ENCODE data around the gene ZNF606.

- TF ChIP-seq, protein P1, sequence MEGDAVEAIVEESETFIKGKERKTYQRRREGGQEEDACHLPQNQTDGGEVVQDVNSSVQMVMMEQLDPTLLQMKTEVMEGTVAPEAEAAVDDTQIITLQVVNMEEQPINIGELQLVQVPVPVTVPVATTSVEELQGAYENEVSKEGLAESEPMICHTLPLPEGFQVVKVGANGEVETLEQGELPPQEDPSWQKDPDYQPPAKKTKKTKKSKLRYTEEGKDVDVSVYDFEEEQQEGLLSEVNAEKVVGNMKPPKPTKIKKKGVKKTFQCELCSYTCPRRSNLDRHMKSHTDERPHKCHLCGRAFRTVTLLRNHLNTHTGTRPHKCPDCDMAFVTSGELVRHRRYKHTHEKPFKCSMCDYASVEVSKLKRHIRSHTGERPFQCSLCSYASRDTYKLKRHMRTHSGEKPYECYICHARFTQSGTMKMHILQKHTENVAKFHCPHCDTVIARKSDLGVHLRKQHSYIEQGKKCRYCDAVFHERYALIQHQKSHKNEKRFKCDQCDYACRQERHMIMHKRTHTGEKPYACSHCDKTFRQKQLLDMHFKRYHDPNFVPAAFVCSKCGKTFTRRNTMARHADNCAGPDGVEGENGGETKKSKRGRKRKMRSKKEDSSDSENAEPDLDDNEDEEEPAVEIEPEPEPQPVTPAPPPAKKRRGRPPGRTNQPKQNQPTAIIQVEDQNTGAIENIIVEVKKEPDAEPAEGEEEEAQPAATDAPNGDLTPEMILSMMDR (IDR thresholded peaks at IDR 0.05; ENCODE audit: insufficient read depth, low read length), result no peak
- TF ChIP-seq POLR2AphosphoS5 (IDR thresholded peaks at IDR 0.05; ENCODE audit: low read depth), result peak; percentile 42; the same call in 1 of the 2 replicates
- TF ChIP-seq GABPA (IDR thresholded peaks at IDR 0.05; ENCODE audit: low read depth), result no peak
Measured at GRCh38 chr19:57934820-57935665, 67.6 kb downstream of the ZNF606 start, which contains the start of gene ZNF418.
